Endothelial cell (in vitro differentiated cells): Measurements from ENCODE around the gene CTSO. TPM values are rescaled to one million over a fixed set of nuclear protein-coding genes. Genes with fewer than 3 reads are reported as not detected.

Experiments
- DNase-seq: peaks from one replicate; pipeline ENCODE4 v3.0.0; 2021; ENCODE audit warnings: low spot score
- H3K27ac Mint-ChIP-seq: one replicate; pipeline ENCODE4 v1.8.0; 2021; ENCODE audit warnings: mixed read lengths, inconsistent platforms; ENCODE audit not compliant: unreplicated experiment
- H3K27me3 Mint-ChIP-seq: one replicate; pipeline ENCODE4 v1.8.0; 2021; ENCODE audit warnings: mild to moderate bottlenecking, moderate library complexity, mixed read lengths, inconsistent platforms; ENCODE audit not compliant: unreplicated experiment
- H3K36me3 Mint-ChIP-seq: one replicate; pipeline ENCODE4 v1.8.0; 2021; ENCODE audit warnings: mild to moderate bottlenecking, low read depth, mixed read lengths, inconsistent platforms; ENCODE audit not compliant: unreplicated experiment
- H3K4me1 Mint-ChIP-seq: one replicate; pipeline ENCODE4 v1.8.0; 2021; ENCODE audit warnings: mild to moderate bottlenecking, mixed read lengths, inconsistent platforms; ENCODE audit not compliant: unreplicated experiment
- H3K4me3 Mint-ChIP-seq: one replicate; pipeline ENCODE4 v1.8.0; 2021; ENCODE audit warnings: mild to moderate bottlenecking, mixed read lengths, inconsistent platforms; ENCODE audit not compliant: unreplicated experiment
- H3K9me3 Mint-ChIP-seq: one replicate; pipeline ENCODE4 v1.8.0; 2021; ENCODE audit warnings: mixed read lengths, inconsistent platforms; ENCODE audit not compliant: unreplicated experiment
- CTCF ChIP-seq: fragments of 200-600 bp; sonication (generic); IDR thresholded peaks from one replicate; pipeline ENCODE4 v1.5.0; 2021; ENCODE audit warnings: antibody characterized with exemption; ENCODE audit not compliant: unreplicated experiment
- total RNA-seq: library from RNA; stranded (reverse); fragmentation: NEBNext Ultra II Directional; extraction: Animal tissue kit (Norgen Biotek cat#: 25700); gene quantifications from one replicate; pipeline ENCODE4 v1.2.1, GENCODE V29; 2021; ENCODE audit not compliant: unreplicated experiment

Gene CTSO
- total RNA-seq, 1 donor from 2014 or later: 3.5 TPM

- Mint-ChIP-seq H3K27me3 (no peaks in the 10 kb centered on the region), H3K27ac (no peak overlapping the region), H3K36me3 (no peaks in the 10 kb centered on the region), H3K4me3 (no peak overlapping the region), H3K4me1 (no peaks in the 10 kb centered on the region), H3K9me3 (no peaks in the 10 kb centered on the region)
- no peak for DNase-seq
- TF ChIP-seq CTCF: no peak
Measured at GRCh38 chr4:155909615-155910226, 43.9 kb downstream of the CTSO start.

- no peaks in the 10 kb centered on the region for H3K27me3 Mint-ChIP-seq
- H3K9me3 Mint-ChIP-seq: no peaks in the 10 kb centered on the region
- no peak for DNase-seq
- no peak for TF ChIP-seq CTCF
- no peaks in the 10 kb centered on the region for H3K36me3 Mint-ChIP-seq
- H3K27ac Mint-ChIP-seq: no peak overlapping the region
- no peak overlapping the region for H3K4me3 Mint-ChIP-seq
- H3K4me1 Mint-ChIP-seq: no peaks in the 10 kb centered on the region
Measured at GRCh38 chr4:155908187-155909139, 45.2 kb downstream of the CTSO start.

- DNase-seq: no peak
- H3K4me1 Mint-ChIP-seq: no peaks in the 10 kb centered on the region
- H3K27me3 Mint-ChIP-seq: no peaks in the 10 kb centered on the region
- no peak overlapping the region for H3K27ac Mint-ChIP-seq
- no peaks in the 10 kb centered on the region for H3K36me3 Mint-ChIP-seq
- no peak for TF ChIP-seq CTCF
- no peak overlapping the region for H3K4me3 Mint-ChIP-seq
- no peaks in the 10 kb centered on the region for H3K9me3 Mint-ChIP-seq
Measured at GRCh38 chr4:155907556-155907955, 46.1 kb downstream of the CTSO start.

- no peaks in the 10 kb centered on the region for H3K36me3 Mint-ChIP-seq
- no peak overlapping the region for H3K4me3 Mint-ChIP-seq
- no peak for TF ChIP-seq CTCF
- no peaks in the 10 kb centered on the region for H3K9me3 Mint-ChIP-seq
- H3K4me1 Mint-ChIP-seq: no peaks in the 10 kb centered on the region
- H3K27ac Mint-ChIP-seq: no peak overlapping the region
- DNase-seq: no peak
- no peaks in the 10 kb centered on the region for H3K27me3 Mint-ChIP-seq
Measured at GRCh38 chr4:155906554-155907247, 47.0 kb downstream of the CTSO start.
